K562 (cell line): ENCODE data around the gene LRRC7. TPM values are rescaled to one million over a fixed set of nuclear protein-coding genes. Genes with fewer than 3 reads are reported as not detected.

Source experiments
- CTCFL ChIP-seq: IDR thresholded peaks from 2 replicates; pipeline ENCODE4 v1.6.1; 2011; ENCODE audit warnings: borderline replicate concordance, low read depth, mild to moderate bottlenecking, moderate library complexity, low read length; ENCODE audit not compliant: insufficient read depth, poor library complexity, severe bottlenecking
- DNMT1 ChIP-seq: fragments of 450-650 bp; IDR thresholded peaks from 2 replicates; pipeline ENCODE4 v1.6.1; 2016; ENCODE audit warnings: antibody characterized with exemption, mild to moderate bottlenecking
- GABPA ChIP-seq: fragments of 200-800 bp; sonication (Bioruptor generic); conservative IDR thresholded peaks from 2 replicates; pipeline ENCODE4 v1.6.1; 2016; ENCODE audit warnings: low read depth, missing genetic modification characterization, missing compliant biosample characterization
- PTBP1 ChIP-seq: fragments of 200-400 bp; formaldehyde crosslinking; IDR thresholded peaks from 2 replicates; pipeline ENCODE4 v1.6.1; 2017; ENCODE audit warnings: low read depth, low read length
- TAF1 ChIP-seq: IDR thresholded peaks from 2 replicates; pipeline ENCODE4 v1.6.1; 2011; ENCODE audit warnings: mild to moderate bottlenecking, low read length, moderate library complexity; ENCODE audit not compliant: insufficient read depth, control insufficient read depth, severe bottlenecking; ENCODE audit errors: extremely low read depth
- ZNF232 ChIP-seq: sonication (generic); formaldehyde crosslinking; IDR thresholded peaks from 2 replicates; pipeline ENCODE4 v1.8.0; 2022; ENCODE audit warnings: mild to moderate bottlenecking, missing genetic modification reagents
- ZNF584 ChIP-seq: fragments of 200-800 bp; sonication (Bioruptor generic); IDR thresholded peaks from 2 replicates; pipeline ENCODE4 v1.6.1; 2016; ENCODE audit warnings: low read depth, mild to moderate bottlenecking, missing genetic modification characterization, missing compliant biosample characterization
- polyA plus RNA-seq, 8 experiments: library from polyadenylated mRNA; depleted of rRNA in 4 of 8; stranded (reverse) in 5 of 8; unstranded in 3 of 8; fragments of >200 nt; fragmentation: Nextera tagmentation in 2 of 8; fragmentation: Illumina TruSeq in 1 of 8; extraction: Ambion mirVana in 2 of 8; extraction: Trizol in 1 of 8; gene quantifications; 2 replicates each; pipeline versions ENCODE4 v1.2.1 to v1.2.3, GENCODE V29; 2011 to 2014; ENCODE audit warnings: inconsistent platforms in 1 of 8, missing spikeins in 1 of 8
- total RNA-seq, 7 experiments: library from RNA; depleted of rRNA in 6 of 7; stranded (reverse); fragments of >200 nt in 6 of 7; fragmentation: Illumina TruSeq in 2 of 7; extraction: Trizol in 2 of 7; gene quantifications; 2 replicates each; pipeline versions ENCODE4 v1.2.1 to v1.2.3, GENCODE V29; 2011 to 2021; ENCODE audit warnings: low replicate concordance in 1 of 7
- TF ChIP-seq, protein P1 (sequence below): fragments of 200-400 bp; formaldehyde crosslinking; IDR thresholded peaks from 2 replicates; pipeline ENCODE4 v1.6.1; 2017; ENCODE audit warnings: mild to moderate bottlenecking, low read depth, low read length, moderate library complexity
- TF ChIP-seq, protein P2 (sequence below), 2 experiments: fragments of 250-450 bp in 1 of 2; fragments of 450-650 bp in 1 of 2; sonication (Bioruptor Pico) in 1 of 2; IDR thresholded peaks; 2 replicates each; pipeline versions ENCODE4 v1.6.1 to v1.8.0; 2016 to 2021; ENCODE audit warnings: mild to moderate bottlenecking in 2 of 2, moderate library complexity in 2 of 2, missing compliant biosample characterization in 1 of 2, missing genetic modification characterization in 1 of 2

Gene LRRC7
- total and polyA plus RNA-seq, 9 of the 15 experiments (the other 6 are each of a cell fraction or from before 2014, with no cell fraction given) = 0.09 to 0.94 (median 0.49) TPM

DNA sequence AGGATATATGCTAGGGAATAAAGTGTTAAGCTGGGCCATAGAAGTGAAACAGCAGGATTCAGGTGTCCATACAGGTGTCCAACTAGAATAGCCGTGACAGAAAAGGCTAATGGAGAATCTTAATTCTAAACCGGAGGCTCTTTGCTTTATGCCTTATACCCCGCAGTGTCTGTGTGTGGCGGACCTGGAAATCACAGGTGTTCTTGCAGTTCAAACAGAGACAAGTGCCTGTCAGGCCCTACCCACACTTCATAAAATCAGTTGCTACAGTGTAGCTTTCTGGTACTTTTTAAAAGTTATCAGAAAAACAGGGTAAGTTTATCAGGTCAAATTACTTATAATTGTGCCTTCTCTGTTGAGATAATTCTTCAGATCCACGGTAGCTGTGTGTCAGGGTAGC lies 293.9 kb downstream of the LRRC7 start (continued):
- TF ChIP-seq, protein P1, sequence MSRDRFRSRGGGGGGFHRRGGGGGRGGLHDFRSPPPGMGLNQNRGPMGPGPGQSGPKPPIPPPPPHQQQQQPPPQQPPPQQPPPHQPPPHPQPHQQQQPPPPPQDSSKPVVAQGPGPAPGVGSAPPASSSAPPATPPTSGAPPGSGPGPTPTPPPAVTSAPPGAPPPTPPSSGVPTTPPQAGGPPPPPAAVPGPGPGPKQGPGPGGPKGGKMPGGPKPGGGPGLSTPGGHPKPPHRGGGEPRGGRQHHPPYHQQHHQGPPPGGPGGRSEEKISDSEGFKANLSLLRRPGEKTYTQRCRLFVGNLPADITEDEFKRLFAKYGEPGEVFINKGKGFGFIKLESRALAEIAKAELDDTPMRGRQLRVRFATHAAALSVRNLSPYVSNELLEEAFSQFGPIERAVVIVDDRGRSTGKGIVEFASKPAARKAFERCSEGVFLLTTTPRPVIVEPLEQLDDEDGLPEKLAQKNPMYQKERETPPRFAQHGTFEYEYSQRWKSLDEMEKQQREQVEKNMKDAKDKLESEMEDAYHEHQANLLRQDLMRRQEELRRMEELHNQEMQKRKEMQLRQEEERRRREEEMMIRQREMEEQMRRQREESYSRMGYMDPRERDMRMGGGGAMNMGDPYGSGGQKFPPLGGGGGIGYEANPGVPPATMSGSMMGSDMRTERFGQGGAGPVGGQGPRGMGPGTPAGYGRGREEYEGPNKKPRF = no peak
- TF ChIP-seq DNMT1 (no peak), TAF1 (no peak), ZNF584 (CRISPR knock-in tag) (no peak), CTCFL (no peak), PTBP1 (no peak), ZNF232 (CRISPR knock-in tag) (no peak), GABPA (tag) (no peak)
- TF ChIP-seq, protein P2, sequence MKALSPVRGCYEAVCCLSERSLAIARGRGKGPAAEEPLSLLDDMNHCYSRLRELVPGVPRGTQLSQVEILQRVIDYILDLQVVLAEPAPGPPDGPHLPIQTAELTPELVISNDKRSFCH (CRISPR knock-in tag; IDR thresholded peaks at IDR 0.05) = no peak
- TF ChIP-seq, protein P2 (tag; IDR thresholded peaks at IDR 0.05) = no peak
- TF ChIP-seq, all 486 proteins: peak for 0
